GM12892 (cell line): ENCODE measurements around the gene WDTC1.

ENCODE experiments used
- POLR2A ChIP-seq: IDR thresholded peaks from 2 replicates; pipeline ENCODE4 v1.6.1; 2011; ENCODE audit warnings: low read depth, low read length, control low read depth
- POLR2AphosphoS5 ChIP-seq: IDR thresholded peaks from 2 replicates; pipeline ENCODE4 v1.6.1; 2011; ENCODE audit warnings: low read depth, low read length, control low read depth
- TAF1 ChIP-seq: IDR thresholded peaks from 2 replicates; pipeline ENCODE4 v1.6.1; 2011; ENCODE audit warnings: low read depth, mild to moderate bottlenecking, control low read depth, low read length, borderline replicate concordance

DNA sequence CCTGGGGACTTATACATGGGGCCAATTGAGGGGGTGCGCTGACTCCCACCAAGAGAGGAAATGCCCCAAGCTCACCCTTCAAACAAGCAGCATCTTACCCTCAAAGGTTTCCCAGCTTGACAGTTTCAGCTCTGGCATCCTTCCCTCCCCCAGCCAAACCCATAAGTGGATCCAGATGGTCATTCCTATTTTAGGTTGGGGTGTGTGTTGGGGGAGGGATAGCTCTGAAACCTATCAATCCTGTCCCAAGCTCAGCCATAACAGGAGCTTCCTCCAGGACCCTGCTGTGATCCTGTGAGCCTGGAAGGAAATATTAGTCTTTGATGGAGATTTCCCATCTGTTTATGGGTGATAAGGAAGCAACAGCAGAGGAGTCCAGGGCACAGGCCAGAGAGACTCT lies 84.2 kb downstream of the WDTC1 start:
- TF ChIP-seq TAF1 (no peak), POLR2A (no peak), POLR2AphosphoS5 (no peak)
